OCI-LY7 (cell line): ENCODE measurements around the gene CASKIN1.

Source experiments
- CTCF ChIP-seq: fragments of 200-600 bp; sonication (generic); conservative IDR thresholded peaks from 2 replicates; pipeline ENCODE4 v1.5.1; 2014; ENCODE audit warnings: mild to moderate bottlenecking, antibody characterized with exemption, low read length, moderate library complexity, mixed read lengths
- EZH2phosphoT487 ChIP-seq: fragments of 200-600 bp; sonication (generic); IDR thresholded peaks from 2 replicates; pipeline ENCODE4 v1.6.1; 2018; ENCODE audit warnings: low read depth, borderline replicate concordance, mild to moderate bottlenecking, mixed run types, antibody characterized with exemption, low read length, moderate library complexity, mixed read lengths

GRCh38 chr16:2162676-2163118, 33.7 kb downstream of the CASKIN1 start:
- TF ChIP-seq CTCF, result no peak
- TF ChIP-seq EZH2phosphoT487, result no peak
